Osteocyte (in vitro differentiated cells): ENCODE data around the gene MYH14. TPM values are rescaled to one million over a fixed set of nuclear protein-coding genes. Genes with fewer than 3 reads are reported as not detected.
"Not testable (repeated sequence)": the region's sequence is repeated elsewhere in the genome, so short reads cannot be mapped to it uniquely, and the experiment has no call there.

Source experiments
- DNase-seq: peaks from one replicate; pipeline ENCODE4 v3.0.0; 2021; ENCODE audit warnings: mixed read lengths; ENCODE audit not compliant: unreplicated experiment; ENCODE audit errors: extremely low spot score
- H3K27ac Mint-ChIP-seq: one replicate; pipeline ENCODE4 v1.8.0; 2021; ENCODE audit warnings: mild to moderate bottlenecking, mixed read lengths; ENCODE audit not compliant: unreplicated experiment
- H3K27me3 Mint-ChIP-seq: one replicate; pipeline ENCODE4 v1.8.0; 2021; ENCODE audit warnings: mixed read lengths; ENCODE audit not compliant: unreplicated experiment
- H3K36me3 Mint-ChIP-seq: one replicate; pipeline ENCODE4 v1.8.0; 2021; ENCODE audit warnings: mixed read lengths; ENCODE audit not compliant: unreplicated experiment
- H3K4me1 Mint-ChIP-seq: one replicate; pipeline ENCODE4 v1.8.0; 2021; ENCODE audit warnings: mixed read lengths; ENCODE audit not compliant: unreplicated experiment
- H3K4me3 Mint-ChIP-seq: one replicate; pipeline ENCODE4 v1.8.0; 2021; ENCODE audit warnings: mild to moderate bottlenecking, moderate library complexity, mixed read lengths; ENCODE audit not compliant: unreplicated experiment
- H3K9me3 Mint-ChIP-seq: one replicate; pipeline ENCODE4 v1.8.0; 2021; ENCODE audit warnings: mixed read lengths; ENCODE audit not compliant: unreplicated experiment
- CTCF ChIP-seq: fragments of 200-600 bp; sonication (generic); IDR thresholded peaks from 2 replicates; pipeline ENCODE4 v1.5.0; 2021; ENCODE audit warnings: antibody characterized with exemption, mild to moderate bottlenecking, moderate library complexity
- total RNA-seq: library from RNA; stranded (reverse); gene quantifications from 2 replicates; pipeline ENCODE4 v1.2.1, GENCODE V29; 2021

Gene MYH14
- total RNA-seq, 1 donor from 2014 or later: not detected

GRCh38 chr19:50333737-50334617, 130.6 kb downstream of the MYH14 start:
- peak overlapping the region; percentile 82 for H3K4me3 Mint-ChIP-seq
- H3K36me3 Mint-ChIP-seq: peaks cover 5% of the 10 kb centered on the region
- no peak for TF ChIP-seq CTCF
- H3K27ac Mint-ChIP-seq: peak overlapping the region; percentile 78
- H3K27me3 Mint-ChIP-seq: peaks cover 36% of the 10 kb centered on the region
- peaks cover 22% of the 10 kb centered on the region for H3K4me1 Mint-ChIP-seq
- H3K9me3 Mint-ChIP-seq: peaks cover 8% of the 10 kb centered on the region
- DNase-seq: peak; percentile 94

GRCh38 chr19:50334741-50335421, 131.5 kb downstream of the MYH14 start:
- peak overlapping the region; percentile 10 for H3K4me3 Mint-ChIP-seq
- peaks cover 17% of the 10 kb centered on the region for H3K4me1 Mint-ChIP-seq
- H3K27ac Mint-ChIP-seq: no peak overlapping the region
- H3K27me3 Mint-ChIP-seq: peaks cover 27% of the 10 kb centered on the region
- TF ChIP-seq CTCF: no peak
- H3K9me3 Mint-ChIP-seq: peaks cover 12% of the 10 kb centered on the region
- no peaks in the 10 kb centered on the region for H3K36me3 Mint-ChIP-seq
- DNase-seq: no peak

GRCh38 chr19:50337031-50337430, 133.6 kb downstream of the MYH14 start:
- H3K36me3 Mint-ChIP-seq, H3K4me1 Mint-ChIP-seq, H3K27ac Mint-ChIP-seq, H3K4me3 Mint-ChIP-seq, DNase-seq, H3K27me3 Mint-ChIP-seq: not testable (repeated sequence)
- H3K9me3 Mint-ChIP-seq: peaks cover 18% of the 10 kb centered on the region

- Mint-ChIP-seq H3K9me3 (peaks cover 20% of the 10 kb centered on the region), H3K27ac (no peak overlapping the region), H3K36me3 (no peaks in the 10 kb centered on the region), H3K27me3 (no peaks in the 10 kb centered on the region), H3K4me1 (no peaks in the 10 kb centered on the region), H3K4me3 (no peak overlapping the region)
- DNase-seq: no peak
- no peak for TF ChIP-seq CTCF
Observed at GRCh38 chr19:50340331-50340730, 136.9 kb downstream of the MYH14 start.

GRCh38 chr19:50341091-50341564, 137.7 kb downstream of the MYH14 start:
- TF ChIP-seq CTCF: no peak
- Mint-ChIP-seq H3K27me3 (no peaks in the 10 kb centered on the region), H3K4me3 (no peak overlapping the region), H3K36me3 (no peaks in the 10 kb centered on the region), H3K9me3 (peaks cover 14% of the 10 kb centered on the region), H3K4me1 (no peaks in the 10 kb centered on the region), H3K27ac (no peak overlapping the region)
- DNase-seq: no peak
